Sigmoid colon (tissue), 7 donors: ENCODE data around the gene PAK3. TPM values are rescaled to one million over a fixed set of nuclear protein-coding genes. Genes with fewer than 3 reads are reported as not detected.

Experiments used
- DNase-seq: peaks from one replicate; pipeline ENCODE4 v3.0.0-alpha.2; 2019
- H3K27ac ChIP-seq, 4 donors: fragments of 200-600 bp; sonication (generic); one replicate each; pipeline ENCODE4 v1.5.1; 2016 to 2019; ENCODE audit warnings: mild to moderate bottlenecking in 1 of 4
- H3K27me3 ChIP-seq, 3 donors: fragments of 200-600 bp; sonication (generic); one replicate each; pipeline ENCODE4 v1.5.1; 2019; ENCODE audit warnings: mild to moderate bottlenecking in 1 of 3
- H3K36me3 ChIP-seq, 4 donors: fragments of 200-600 bp; sonication (generic); one replicate each; pipeline ENCODE4 v1.5.1; 2016 to 2019
- H3K4me1 ChIP-seq, 4 donors: fragments of 200-600 bp; sonication (generic); one replicate each; pipeline ENCODE4 v1.5.1; 2017 to 2019
- H3K4me3 ChIP-seq, 4 donors: fragments of 200-600 bp; sonication (generic); one replicate each; pipeline ENCODE4 v1.5.1; 2017 to 2019; ENCODE audit warnings: mild to moderate bottlenecking in 2 of 4, moderate library complexity in 1 of 4
- H3K9me3 ChIP-seq, 4 donors: fragments of 200-600 bp in 3 of 4; sonication (generic) in 3 of 4; one replicate each; pipeline versions ENCODE4 v1.5.1 to v1.6.1; 2013 to 2019
- CTCF ChIP-seq, 4 experiments: fragments of 450-650 bp in 3 of 4; fragments of 200-600 bp in 1 of 4; IDR thresholded peaks; one replicate each; pipeline ENCODE4 v1.5.1; 2016 to 2019; ENCODE audit warnings: antibody characterized with exemption in 4 of 4, mild to moderate bottlenecking in 3 of 4, moderate library complexity in 2 of 4
- EP300 ChIP-seq, 4 donors: sonication (generic); formaldehyde crosslinking; IDR thresholded peaks; one replicate each; pipeline ENCODE4 v1.6.1; 2017; ENCODE audit warnings: antibody characterized with exemption in 4 of 4
- POLR2A ChIP-seq, 2 donors: fragments of 450-650 bp; IDR thresholded peaks; one replicate each; pipeline ENCODE4 v1.6.1; 2016; ENCODE audit warnings: antibody characterized with exemption in 2 of 2, mild to moderate bottlenecking in 2 of 2, moderate library complexity in 2 of 2
- POLR2AphosphoS5 ChIP-seq, 4 donors: sonication (generic); formaldehyde crosslinking; IDR thresholded peaks; one replicate each; pipeline ENCODE4 v1.6.1; 2017; ENCODE audit warnings: antibody characterized with exemption in 4 of 4
- WGBS, 2 donors: extraction: QIAGEN DNeasy Blood & Tissue Kit; methylation state at CpG; one replicate each; pipeline ENCODE4 v1.1.7; 2013; 5-methylcytosine and 5-hydroxymethylcytosine counted together
- intact Hi-C: fragments of 100-400 bp; cut with DNase I; formaldehyde crosslinking; loops from one replicate; pipeline ENCODE4 v1.15.1; 2023
- polyA plus RNA-seq, 3 donors: library from polyadenylated mRNA; stranded (reverse); fragments of 200-250 nt; gene quantifications; one replicate each; pipeline ENCODE4 v1.2.3, GENCODE V29; 2013
- total RNA-seq, 4 donors: library from RNA; depleted of rRNA; stranded (reverse); fragments of >200 nt; gene quantifications; one replicate each; pipeline ENCODE4 v1.1.0, GENCODE V29; 2016
- donor health status: healthy with polysubstance abuse.
- donor health status: Bipolar disorder and iron deficiency.
- donor health status: healthy.

Gene PAK3
- total and polyA plus RNA-seq, 7 donors, result under 0.01 to 1.5 (median 1.2) TPM; not detected in 1

- Histone ChIP-seq H3K9me3 (no peaks in the 10 kb centered on the region), H3K27ac (no peak overlapping the region), H3K36me3 (no peaks in the 10 kb centered on the region), H3K4me1 (no peaks in the 10 kb centered on the region), H3K4me3 (no peak overlapping the region), H3K27me3 (no peaks in the 10 kb centered on the region)
- no peak for DNase-seq
- 84 to 85% methylated on average over 2 of the region's 2 CpGs for whole genome bisulfite sequencing, 2 donors
- intact Hi-C loops, result no loop called here
- no peak for TF ChIP-seq EP300 (IDR thresholded peaks at IDR 0.05)
- no peak for TF ChIP-seq CTCF (IDR thresholded peaks at IDR 0.05)
- TF ChIP-seq POLR2A (IDR thresholded peaks at IDR 0.05), result no peak
- no peak for TF ChIP-seq POLR2AphosphoS5 (IDR thresholded peaks at IDR 0.05)
Observed at GRCh38 chrX:111123606-111124179, 27.7 kb downstream of the PAK3 start.

- intact Hi-C loops, result no loop called here
- Histone ChIP-seq H3K4me1 (no peaks in the 10 kb centered on the region), H3K27ac (no peak overlapping the region), H3K36me3 (no peaks in the 10 kb centered on the region), H3K4me3 (no peak overlapping the region), H3K9me3 (no peaks in the 10 kb centered on the region), H3K27me3 (no peaks in the 10 kb centered on the region)
- DNase-seq, result no peak
- WGBS, 2 donors, result 65 to 85% methylated on average over 2 of the region's 2 CpGs
- TF ChIP-seq CTCF (IDR thresholded peaks at IDR 0.05), result no peak
- TF ChIP-seq POLR2AphosphoS5 (IDR thresholded peaks at IDR 0.05), result no peak
- TF ChIP-seq POLR2A (IDR thresholded peaks at IDR 0.05), result no peak
- no peak for TF ChIP-seq EP300 (IDR thresholded peaks at IDR 0.05)
Observed at GRCh38 chrX:111124418-111124817, 28.4 kb downstream of the PAK3 start.

- Histone ChIP-seq H3K27ac (no peak overlapping the region), H3K4me1 (no peaks in the 10 kb centered on the region), H3K9me3 (no peaks in the 10 kb centered on the region), H3K36me3 (no peaks in the 10 kb centered on the region), H3K27me3 (no peaks in the 10 kb centered on the region), H3K4me3 (no peak overlapping the region)
- DNase-seq, result no peak
- no peak for TF ChIP-seq CTCF (IDR thresholded peaks at IDR 0.05)
- no peak for TF ChIP-seq EP300 (IDR thresholded peaks at IDR 0.05)
- TF ChIP-seq POLR2A (IDR thresholded peaks at IDR 0.05), result no peak
- TF ChIP-seq POLR2AphosphoS5 (IDR thresholded peaks at IDR 0.05), result no peak
- intact Hi-C loops, result no loop called here
Observed at GRCh38 chrX:111127038-111127437, 31.0 kb downstream of the PAK3 start.

GRCh38 chrX:111129921-111130320, 33.9 kb downstream of the PAK3 start:
- 83 to 88% methylated on average over 1 of the region's 1 CpG for WGBS, 2 donors
- no peaks in the 10 kb centered on the region for H3K36me3 ChIP-seq

More at GRCh38 chrX:111129921-111130320, 33.9 kb downstream of the PAK3 start:
- H3K4me3 ChIP-seq, result no peak overlapping the region
- intact Hi-C loops, result no loop called here
- peaks cover 0 to 3% (median 0%) of the 10 kb centered on the region in 3 donors for H3K27me3 ChIP-seq
- H3K27ac ChIP-seq, result no peak overlapping the region
- H3K4me1 ChIP-seq, result no peaks in the 10 kb centered on the region
- TF ChIP-seq EP300 (IDR thresholded peaks at IDR 0.05), result no peak
- no peak for TF ChIP-seq CTCF (IDR thresholded peaks at IDR 0.05)
- no peak for TF ChIP-seq POLR2AphosphoS5 (IDR thresholded peaks at IDR 0.05)
- TF ChIP-seq POLR2A (IDR thresholded peaks at IDR 0.05), result no peak
- no peak for DNase-seq
- no peaks in the 10 kb centered on the region for H3K9me3 ChIP-seq
